ENCODE results near the gene STK32B.

Gene STK32B

DNA sequence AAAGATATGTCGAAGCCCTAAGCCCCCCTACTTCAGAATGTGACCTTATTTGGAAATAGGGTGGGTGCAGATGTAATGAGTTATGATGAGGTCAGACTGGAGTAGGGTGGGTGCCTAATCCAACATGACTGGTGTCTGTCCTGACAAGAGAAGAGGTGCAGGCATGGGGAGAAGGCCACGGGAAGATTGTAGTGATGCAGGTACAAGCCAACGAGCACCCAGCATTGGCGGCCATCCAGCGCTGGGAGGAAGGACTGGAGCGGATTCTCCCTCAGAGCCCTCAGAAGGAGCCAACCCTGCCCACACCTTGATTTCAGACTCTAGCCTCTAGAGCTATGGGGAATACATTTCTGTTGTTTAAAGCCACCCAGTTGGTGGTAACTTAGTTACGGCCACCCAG is 419.9 kb downstream of the STK32B start:
- DNase-seq (ENCODE audit: low spot score): no peak

GRCh38 chr4:5471691-5472090 is 420.4 kb downstream of the STK32B start:
- DNase-seq (ENCODE audit: low spot score): no peak

DNA sequence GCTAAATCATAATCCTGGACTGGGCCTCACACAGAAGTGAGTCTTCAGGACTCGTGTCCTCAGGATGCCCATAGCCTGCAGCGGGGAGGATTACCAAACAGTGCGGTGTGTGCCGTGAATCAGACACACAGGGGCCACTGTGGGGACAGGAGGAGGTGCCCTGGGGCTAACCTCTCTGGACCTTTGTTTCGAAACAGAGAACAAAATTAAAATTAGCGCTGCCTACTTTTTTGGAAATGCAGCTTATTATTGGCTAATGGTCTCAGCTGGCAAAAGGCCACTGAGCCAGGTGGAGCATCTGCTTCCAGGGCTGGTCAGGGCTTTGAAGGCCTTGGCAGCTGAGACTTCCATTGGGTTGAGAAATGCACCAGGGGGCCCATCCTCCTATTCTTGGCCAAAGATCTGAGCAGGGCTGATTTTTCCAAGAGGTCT is 420.9 kb downstream of the STK32B start:
- DNase-seq (ENCODE audit: low spot score): no peak

- DNase-seq (ENCODE audit: low spot score): no peak
Observed at GRCh38 chr4:5473125-5473524, 421.8 kb downstream of the STK32B start.

- DNase-seq (ENCODE audit: low spot score): no peak
Observed at GRCh38 chr4:5474756-5475155, 423.5 kb downstream of the STK32B start.

DNA sequence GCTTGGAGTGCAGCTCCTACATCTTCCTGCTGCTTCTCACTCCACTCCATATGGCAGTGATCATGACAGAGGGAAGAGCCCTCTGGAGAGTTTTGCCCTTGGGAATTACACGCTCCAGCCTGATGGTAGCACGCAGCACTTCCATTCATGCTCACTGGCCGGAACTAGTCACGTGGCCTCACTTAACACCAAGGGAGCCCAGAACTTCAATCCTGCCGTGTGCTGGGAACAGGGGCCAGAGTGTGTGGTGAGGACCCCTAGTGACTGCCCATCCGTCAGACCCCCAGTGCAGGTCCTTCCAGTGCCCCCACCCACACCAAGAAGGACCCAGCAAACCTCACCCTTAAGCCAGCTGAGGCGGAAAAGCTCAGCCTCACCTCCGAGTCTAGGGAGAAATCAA is 426.3 kb downstream of the STK32B start:
- no peak for DNase-seq (ENCODE audit: low spot score)

DNA sequence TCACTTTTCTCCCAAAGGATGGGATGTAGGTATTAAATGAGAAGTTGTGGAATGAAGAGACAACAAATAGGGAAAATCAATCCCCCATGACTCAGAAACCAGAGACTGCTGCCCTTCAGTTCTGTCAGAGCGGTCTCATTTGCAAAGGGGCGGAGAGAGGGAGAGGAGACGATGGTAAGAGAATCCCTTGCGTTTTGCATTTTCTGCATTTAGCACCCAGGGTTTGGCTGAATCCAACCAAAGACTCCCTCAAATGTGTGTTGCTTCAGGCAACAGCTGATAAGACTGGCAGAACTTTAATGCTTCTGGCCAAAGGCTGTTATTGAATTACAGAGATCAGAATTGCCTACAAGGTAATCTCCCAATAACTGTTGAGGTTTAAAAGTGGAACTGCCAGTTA is 426.9 kb downstream of the STK32B start:
- DNase-seq (ENCODE audit: low spot score): no peak

GRCh38 chr4:5478697-5479096 is 427.4 kb downstream of the STK32B start:
- DNase-seq (ENCODE audit: low spot score): no peak

DNA sequence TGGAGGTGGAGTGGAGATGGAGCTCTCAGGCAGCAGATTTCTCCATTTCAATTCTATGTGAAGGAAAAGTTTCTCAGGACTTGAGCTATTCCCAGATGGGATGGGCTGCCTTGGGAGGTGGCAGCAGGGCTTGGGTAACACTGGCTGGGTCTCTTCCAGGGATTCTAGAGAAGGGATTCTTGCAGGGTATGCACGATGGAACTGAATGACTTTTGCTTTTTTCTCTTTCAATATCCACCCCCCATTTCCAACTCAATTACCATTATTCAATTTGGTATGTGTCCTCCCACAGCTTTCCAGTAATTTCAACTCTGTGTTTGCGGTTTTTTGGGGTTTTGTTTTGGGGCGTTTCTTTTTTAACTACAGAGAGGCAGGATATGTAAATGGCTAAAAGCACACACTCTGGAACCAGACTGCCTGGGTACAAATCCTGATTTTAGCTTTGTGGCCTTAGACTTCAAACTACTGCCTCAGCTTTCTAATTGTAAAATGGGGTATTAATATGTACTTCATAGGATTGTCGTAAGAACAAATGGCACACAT is 428.3 kb downstream of the STK32B start:
- DNase-seq (ENCODE audit: low spot score): no peak

GRCh38 chr4:5488413-5488812 is 437.1 kb downstream of the STK32B start:
- no peak for DNase-seq (ENCODE audit: low spot score)

DNA sequence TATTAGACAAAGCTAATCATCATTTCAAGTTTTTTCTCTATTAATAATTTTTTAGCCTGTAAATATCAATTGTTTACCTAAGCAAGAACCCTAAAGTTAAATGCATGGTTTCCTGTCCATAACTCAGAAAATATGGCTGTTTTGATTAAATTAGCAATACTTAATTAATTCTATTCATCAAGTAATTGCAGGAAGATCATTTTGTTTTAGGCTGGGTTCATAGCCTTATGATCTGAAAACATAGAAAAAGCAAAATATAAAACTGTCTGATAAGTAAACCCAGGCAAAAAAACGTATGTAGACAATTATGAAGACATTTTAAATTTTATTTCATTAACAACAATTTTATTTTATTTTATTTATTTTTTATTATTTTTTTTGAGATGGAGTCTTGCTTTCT is 438.0 kb downstream of the STK32B start:
- no peak for DNase-seq (ENCODE audit: low spot score)

GRCh38 chr4:5497489-5497888 is 446.2 kb downstream of the STK32B start:
- no peak for DNase-seq (ENCODE audit: low spot score)

GRCh38 chr4:5500165-5500564 is 448.9 kb downstream of the STK32B start:
- DNase-seq (ENCODE audit: low spot score): no peak

GRCh38 chr4:5503336-5503936 is 452.2 kb downstream of the STK32B start:
- no peak for DNase-seq (ENCODE audit: low spot score)

- no peak for DNase-seq (ENCODE audit: low spot score)
Observed at GRCh38 chr4:5504486-5504885, 453.2 kb downstream of the STK32B start.

- no peak for DNase-seq (ENCODE audit: low spot score)
Observed at GRCh38 chr4:5510504-5510903, 459.2 kb downstream of the STK32B start.

DNA sequence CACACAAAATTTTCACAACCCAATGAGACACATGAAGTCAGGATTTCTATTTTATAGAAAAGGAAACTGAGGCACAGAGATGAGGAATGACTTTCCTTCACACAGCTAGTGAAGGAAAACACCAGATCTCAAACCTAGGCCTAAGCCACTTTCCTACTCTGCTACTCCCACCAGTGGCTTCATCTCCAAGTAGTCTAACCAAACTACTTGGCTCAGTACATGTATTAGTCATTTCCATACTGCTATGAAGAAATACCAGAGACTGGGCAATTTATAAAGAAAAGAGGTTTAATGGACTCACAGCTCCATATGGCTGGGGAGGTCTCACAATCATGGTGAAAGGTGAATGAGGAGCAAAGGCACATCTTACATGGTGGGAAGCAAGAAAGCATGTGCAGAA is 460.5 kb downstream of the STK32B start:
- no peak for DNase-seq (ENCODE audit: low spot score)

DNA sequence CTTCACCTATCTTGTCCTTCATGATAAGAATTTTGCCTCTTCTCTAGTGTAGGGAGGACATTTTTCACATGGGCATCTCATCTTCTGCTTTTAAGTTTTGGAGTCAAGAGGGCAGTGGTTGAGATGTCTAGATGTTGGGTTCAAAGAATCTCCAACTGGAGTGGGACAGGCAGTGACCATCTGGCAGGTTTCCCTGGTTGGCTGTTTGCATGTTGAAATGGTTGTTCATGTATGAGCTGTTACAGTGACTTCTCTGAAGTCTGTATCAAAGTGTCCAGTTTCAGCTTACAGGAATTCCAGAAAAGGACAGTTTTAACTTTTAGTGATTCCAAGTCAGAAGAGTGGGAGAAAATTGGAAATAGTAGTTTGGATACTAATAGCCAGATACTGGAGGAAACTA is 464.4 kb downstream of the STK32B start:
- DNase-seq (ENCODE audit: low spot score): no peak

DNA sequence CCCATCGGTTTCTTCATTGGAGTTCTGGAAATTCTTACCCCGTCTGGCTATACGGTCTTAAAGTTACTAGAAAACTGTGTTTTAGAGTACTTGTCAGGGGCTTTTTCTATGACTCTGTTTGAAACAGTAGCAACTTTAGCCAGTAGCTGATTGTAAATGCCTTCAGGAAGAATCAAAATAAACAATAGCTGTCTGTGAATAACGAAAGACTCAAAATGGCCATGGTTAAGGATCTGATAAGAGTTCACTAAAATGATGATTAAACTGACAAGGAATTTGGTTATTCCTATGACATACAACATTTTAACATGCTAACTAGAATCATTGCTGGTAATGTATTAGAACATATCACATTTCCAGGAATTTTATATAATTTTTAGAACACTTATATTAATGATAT is 466.1 kb downstream of the STK32B start:
- DNase-seq (ENCODE audit: low spot score): no peak

- DNase-seq (ENCODE audit: low spot score): no peak
Observed at GRCh38 chr4:5524446-5525299, 473.4 kb downstream of the STK32B start.

DNA sequence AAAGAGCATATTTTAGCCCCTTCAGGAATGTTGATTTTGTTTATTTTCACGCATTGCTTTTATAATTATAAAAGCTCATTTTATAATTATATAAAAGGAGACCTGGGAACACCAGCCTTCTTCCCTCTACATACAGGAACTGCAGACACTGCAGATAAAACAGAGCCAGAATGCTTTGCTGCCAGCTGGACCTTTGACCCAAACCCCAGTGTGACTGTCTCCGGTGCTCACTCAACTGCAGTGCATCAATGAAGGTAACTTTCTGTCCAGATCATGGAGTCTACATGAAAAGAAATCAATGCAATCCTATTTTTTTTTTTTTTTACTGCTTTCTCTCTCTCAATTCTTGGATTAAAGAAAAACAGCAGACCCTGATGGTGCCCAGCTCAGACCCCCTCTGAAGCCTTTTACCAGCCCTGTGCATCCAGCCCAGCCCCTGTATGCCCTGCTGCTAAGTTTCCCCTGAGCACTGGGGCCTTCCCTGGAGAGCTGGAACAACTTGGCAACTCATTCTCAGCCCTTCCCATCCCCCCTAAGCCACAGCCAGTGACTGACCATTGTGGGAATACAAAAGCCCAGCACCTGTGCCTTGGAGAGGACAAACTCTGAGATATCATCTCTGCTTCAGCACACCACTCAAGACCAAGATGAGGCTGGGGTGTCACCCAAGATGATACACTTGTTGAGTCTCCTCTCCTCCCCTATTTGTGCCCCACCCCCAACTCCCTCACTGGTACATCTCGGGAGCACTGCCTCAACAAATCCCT is 475.0 kb downstream of the STK32B start:
- no peak for DNase-seq (ENCODE audit: low spot score)

GRCh38 chr4:5527211-5527610 is 475.9 kb downstream of the STK32B start:
- DNase-seq (ENCODE audit: low spot score): no peak

- DNase-seq (ENCODE audit: low spot score): no peak
Observed at GRCh38 chr4:5528031-5528436, 476.8 kb downstream of the STK32B start.
